Hepatocyte (in vitro differentiated cells): Measurements from ENCODE around the gene CDYL. TPM values are rescaled to one million over a fixed set of nuclear protein-coding genes. Genes with fewer than 3 reads are reported as not detected.

Experiments used
- DNase-seq: peaks from one replicate; pipeline ENCODE4 v3.0.0-alpha.2; 2016; ENCODE audit warnings: low spot score
- H2AFZ ChIP-seq: fragments of 200-600 bp; sonication (generic); 2 replicates; pipeline ENCODE4 v1.6.0; 2016; ENCODE audit warnings: antibody characterized with exemption, mild to moderate bottlenecking
- H3K27ac ChIP-seq: fragments of 200-600 bp; sonication (generic); 2 replicates; pipeline ENCODE4 v1.5.1; 2016; ENCODE audit warnings: mild to moderate bottlenecking
- H3K27me3 ChIP-seq: fragments of 200-600 bp; sonication (generic); 2 replicates; pipeline ENCODE4 v1.6.1; 2016
- H3K36me3 ChIP-seq: fragments of 200-600 bp; sonication (generic); replicated peaks from 2 replicates; pipeline ENCODE4 v1.5.1; 2016; ENCODE audit warnings: low read depth; ENCODE audit not compliant: insufficient read depth
- H3K4me1 ChIP-seq: fragments of 200-600 bp; sonication (generic); 2 replicates; pipeline ENCODE4 v1.5.1; 2016; ENCODE audit warnings: mild to moderate bottlenecking, moderate library complexity; ENCODE audit not compliant: insufficient read depth
- H3K4me2 ChIP-seq: fragments of 200-600 bp; sonication (generic); 2 replicates; pipeline ENCODE4 v1.6.0; 2016
- H3K4me3 ChIP-seq: fragments of 200-600 bp; sonication (generic); 2 replicates; pipeline ENCODE4 v1.5.1; 2016; ENCODE audit warnings: mild to moderate bottlenecking
- H3K79me2 ChIP-seq: fragments of 200-600 bp; sonication (generic); 2 replicates; pipeline ENCODE4 v1.6.0; 2017; ENCODE audit warnings: mild to moderate bottlenecking
- H3K9me2 ChIP-seq: fragments of 200-600 bp; sonication (generic); replicated peaks from 2 replicates; pipeline ENCODE4 v1.6.0; 2017; ENCODE audit warnings: mild to moderate bottlenecking; ENCODE audit not compliant: insufficient read depth
- H3K9me3 ChIP-seq: fragments of 200-600 bp; sonication (generic); 2 replicates; pipeline ENCODE4 v1.5.1; 2016; ENCODE audit warnings: low read depth, mild to moderate bottlenecking
- H4K20me1 ChIP-seq: fragments of 200-600 bp; sonication (generic); 2 replicates; pipeline ENCODE4 v1.6.0; 2016; ENCODE audit warnings: mild to moderate bottlenecking; ENCODE audit not compliant: insufficient read depth, poor library complexity, severe bottlenecking
- CTCF ChIP-seq: fragments of 200-600 bp; sonication (generic); IDR thresholded peaks from 2 replicates; pipeline ENCODE4 v1.5.1; 2016; ENCODE audit warnings: antibody characterized with exemption, mild to moderate bottlenecking; ENCODE audit not compliant: poor library complexity
- EZH2 ChIP-seq: fragments of 200-600 bp; sonication (generic); IDR thresholded peaks from 2 replicates; pipeline ENCODE4 v1.6.1; 2016; ENCODE audit warnings: antibody characterized with exemption, mild to moderate bottlenecking, borderline replicate concordance
- EZH2phosphoT487 ChIP-seq: fragments of 200-600 bp; sonication (generic); IDR thresholded peaks from one replicate; pipeline ENCODE4 v1.6.1; 2018; ENCODE audit warnings: antibody characterized with exemption, mild to moderate bottlenecking, low read depth, moderate library complexity; ENCODE audit not compliant: unreplicated experiment, severe bottlenecking
- WGBS: methylation state at CpG from one replicate; pipeline ENCODE4 v1.1.6; 2016; ENCODE audit warnings: low lambda C conversion rate; ENCODE audit errors: missing lambda C conversion rate; 5-methylcytosine and 5-hydroxymethylcytosine counted together
- polyA plus RNA-seq: library from polyadenylated mRNA; unstranded; fragments of >200 nt; fragmentation: Nextera tagmentation; extraction: Ambion mirVana; gene quantifications from 2 replicates; pipeline ENCODE4 v1.2.1, GENCODE V29; 2016
- total RNA-seq: library from RNA; depleted of rRNA; stranded (reverse); fragments of >200 nt; gene quantifications from 2 replicates; pipeline ENCODE4 v1.2.3, GENCODE V29; 2014

The CDYL gene
- total and polyA plus RNA-seq, 2 experiments from 2014 or later = 25.3 to 30.4 TPM

DNA sequence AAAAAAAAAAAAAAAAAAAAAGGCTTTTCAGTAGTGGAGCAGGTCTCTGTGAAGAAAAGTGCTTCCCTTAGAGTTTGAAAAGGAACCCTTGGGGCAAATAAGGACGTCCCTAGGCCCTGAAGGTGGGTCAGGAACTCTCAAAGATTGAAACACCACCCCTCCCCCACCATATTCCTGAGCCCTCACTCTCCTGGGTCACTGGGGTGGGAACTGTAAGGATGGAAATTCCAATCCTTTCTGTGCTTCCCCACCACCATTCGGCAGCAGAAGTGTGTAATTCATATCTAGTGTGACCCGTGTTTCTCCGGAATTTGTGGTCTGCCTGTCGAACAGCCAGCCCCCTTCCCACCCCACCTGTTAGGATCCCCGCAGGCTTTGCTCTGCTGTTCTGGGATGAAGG lies 12.3 kb downstream of the CDYL start:
- H3K9me2 ChIP-seq = no peaks in the 10 kb centered on the region
- peaks cover 7% of the 10 kb centered on the region for H3K4me1 ChIP-seq
- H3K9me3 ChIP-seq = no peaks in the 10 kb centered on the region
- no peak for DNase-seq
- no peak overlapping the region for H3K4me3 ChIP-seq
- H3K79me2 ChIP-seq = peaks cover 98% of the 10 kb centered on the region
- 78% methylated on average over 6 of the region's 6 CpGs for WGBS
- H3K27ac ChIP-seq = no peak overlapping the region
- no peak overlapping the region for H3K4me2 ChIP-seq
- no peak overlapping the region for H2AFZ ChIP-seq
- peaks cover 76% of the 10 kb centered on the region for H4K20me1 ChIP-seq
- H3K27me3 ChIP-seq = no peaks in the 10 kb centered on the region
- no peaks in the 10 kb centered on the region for H3K36me3 ChIP-seq
- TF ChIP-seq CTCF (no peak), EZH2phosphoT487 (no peak), EZH2 (no peak)

GRCh38 chr6:4788953-4789584 lies 12.9 kb downstream of the CDYL start:
- H3K9me2 ChIP-seq = no peaks in the 10 kb centered on the region
- no peak overlapping the region for H3K4me3 ChIP-seq
- no peaks in the 10 kb centered on the region for H3K9me3 ChIP-seq
- peaks cover 7% of the 10 kb centered on the region for H3K4me1 ChIP-seq
- DNase-seq = no peak
- WGBS = 86% methylated on average over 14 of the region's 16 CpGs
- peaks cover 98% of the 10 kb centered on the region for H3K79me2 ChIP-seq
- TF ChIP-seq CTCF = no peak
- no peak for TF ChIP-seq EZH2phosphoT487
- no peak for TF ChIP-seq EZH2
- H3K27me3 ChIP-seq = no peaks in the 10 kb centered on the region
- peaks cover 75% of the 10 kb centered on the region for H4K20me1 ChIP-seq
- H3K4me2 ChIP-seq = no peak overlapping the region
- H2AFZ ChIP-seq = no peak overlapping the region
- H3K36me3 ChIP-seq = no peaks in the 10 kb centered on the region
- H3K27ac ChIP-seq = no peak overlapping the region

DNA sequence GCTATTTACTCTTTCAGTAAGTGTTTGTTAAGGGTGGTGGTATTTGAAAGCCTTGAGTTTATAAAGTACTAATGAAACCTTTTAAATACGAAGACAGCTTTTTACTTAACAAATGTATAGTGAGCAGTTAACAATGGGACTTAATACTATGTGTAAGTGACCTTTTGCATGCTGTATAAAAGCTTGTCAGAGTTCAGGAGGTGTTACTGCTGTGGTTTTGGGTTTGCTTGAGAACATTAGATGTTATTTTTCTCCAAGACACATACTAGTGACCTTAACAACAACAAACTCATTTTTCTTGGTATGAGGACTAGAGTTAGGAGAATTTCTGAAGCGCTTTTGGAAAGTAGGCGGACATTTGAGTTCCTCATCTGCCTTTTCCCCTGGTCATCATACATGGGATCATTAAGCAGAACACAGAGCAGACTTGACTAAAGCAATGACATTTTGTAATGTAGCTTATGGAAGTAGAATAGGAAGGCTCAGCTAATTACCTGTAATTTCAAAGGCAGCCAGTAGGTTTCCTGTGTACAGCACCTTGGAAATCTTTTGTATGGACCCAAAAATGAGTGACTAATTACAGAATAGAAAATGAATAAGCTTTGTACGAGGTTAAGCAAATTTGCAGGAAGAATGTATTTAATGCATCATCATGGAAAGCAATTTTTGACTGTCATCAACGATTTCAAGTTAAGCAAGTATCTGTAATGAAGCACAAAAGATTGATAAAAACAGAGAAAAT lies 14.1 kb downstream of the CDYL start:
- Histone ChIP-seq H3K79me2 (peaks cover 98% of the 10 kb centered on the region), H2AFZ (no peak overlapping the region), H3K9me3 (no peaks in the 10 kb centered on the region), H3K4me1 (peaks cover 7% of the 10 kb centered on the region), H3K4me3 (no peak overlapping the region), H4K20me1 (peaks cover 85% of the 10 kb centered on the region), H3K27me3 (no peaks in the 10 kb centered on the region), H3K27ac (no peak overlapping the region), H3K4me2 (no peak overlapping the region), H3K36me3 (no peaks in the 10 kb centered on the region), H3K9me2 (no peaks in the 10 kb centered on the region)
- WGBS = 84% methylated on average over 5 of the region's 5 CpGs
- TF ChIP-seq EZH2 (no peak), CTCF (no peak), EZH2phosphoT487 (no peak)
- no peak for DNase-seq
